Muscle of back (tissue), 13 donors: ENCODE results near the gene CAST. TPM values are rescaled to one million over a fixed set of nuclear protein-coding genes. Genes with fewer than 3 reads are reported as not detected.
"Not testable (repeated sequence)": the region's sequence is repeated elsewhere in the genome, so short reads cannot be mapped to it uniquely, and the experiment has no call there.

Source experiments
- DNase-seq, 3 donors: peaks; one replicate each; pipeline versions ENCODE4 v3.0.0 to v3.0.0-alpha.2; 2013
- long read RNA-seq, 9 donors: transcript quantifications; one replicate each; lab custom pipeline, GENCODE V29; 2026
- polyA plus RNA-seq, 10 donors: library from polyadenylated mRNA; unstranded; fragments of 120-200 nt; gene quantifications; one replicate each; pipeline ENCODE4 v1.2.1, GENCODE V29; 2013; ENCODE audit not compliant: insufficient read length in 10 of 10

The CAST gene, protein sequence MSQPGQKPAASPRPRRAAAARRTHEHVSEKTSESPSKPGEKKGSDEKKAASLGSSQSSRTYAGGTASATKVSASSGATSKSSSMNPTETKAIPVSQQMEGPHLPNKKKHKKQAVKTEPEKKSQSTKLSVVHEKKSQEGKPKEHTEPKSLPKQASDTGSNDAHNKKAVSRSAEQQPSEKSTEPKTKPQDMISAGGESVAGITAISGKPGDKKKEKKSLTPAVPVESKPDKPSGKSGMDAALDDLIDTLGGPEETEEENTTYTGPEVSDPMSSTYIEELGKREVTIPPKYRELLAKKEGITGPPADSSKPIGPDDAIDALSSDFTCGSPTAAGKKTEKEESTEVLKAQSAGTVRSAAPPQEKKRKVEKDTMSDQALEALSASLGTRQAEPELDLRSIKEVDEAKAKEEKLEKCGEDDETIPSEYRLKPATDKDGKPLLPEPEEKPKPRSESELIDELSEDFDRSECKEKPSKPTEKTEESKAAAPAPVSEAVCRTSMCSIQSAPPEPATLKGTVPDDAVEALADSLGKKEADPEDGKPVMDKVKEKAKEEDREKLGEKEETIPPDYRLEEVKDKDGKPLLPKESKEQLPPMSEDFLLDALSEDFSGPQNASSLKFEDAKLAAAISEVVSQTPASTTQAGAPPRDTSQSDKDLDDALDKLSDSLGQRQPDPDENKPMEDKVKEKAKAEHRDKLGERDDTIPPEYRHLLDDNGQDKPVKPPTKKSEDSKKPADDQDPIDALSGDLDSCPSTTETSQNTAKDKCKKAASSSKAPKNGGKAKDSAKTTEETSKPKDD
- polyA plus RNA-seq: 100 to 1,000 TPM; 106 to 164 (median 118) TPM
- long read RNA-seq, donor 1, full-length matches to known transcripts: 6 of 17 reads
- long read RNA-seq, donor 1, partial matches to known transcripts: 11 of 17 reads
- long read RNA-seq, donor 1, other reads (novel, unspliced or antisense): 0 of 17 reads
- long read RNA-seq, donor 2, full-length matches to known transcripts: 2 of 7 reads
- long read RNA-seq, donor 2, partial matches to known transcripts: 5 of 7 reads
- long read RNA-seq, donor 2, other reads (novel, unspliced or antisense): 0 of 7 reads
- long read RNA-seq, donor 3: 0 reads
- long read RNA-seq, donor 4, full-length matches to known transcripts: 1 of 25 reads
- long read RNA-seq, donor 4, partial matches to known transcripts: 24 of 25 reads
- long read RNA-seq, donor 4, other reads (novel, unspliced or antisense): 0 of 25 reads
- long read RNA-seq, donor 5, full-length matches to known transcripts: 4 of 64 reads
- long read RNA-seq, donor 5, partial matches to known transcripts: 60 of 64 reads
- long read RNA-seq, donor 5, other reads (novel, unspliced or antisense): 0 of 64 reads
- long read RNA-seq, donor 6, partial matches to known transcripts: 16 of 16 reads
- long read RNA-seq, donor 6, other reads (novel, unspliced or antisense): 0 of 16 reads
- long read RNA-seq, donor 7, full-length matches to known transcripts: 1 of 1 reads
- long read RNA-seq, donor 7, partial matches to known transcripts: 0 of 1 reads
- long read RNA-seq, donor 7, other reads (novel, unspliced or antisense): 0 of 1 reads
- long read RNA-seq, donor 8, partial matches to known transcripts: 7 of 8 reads
- long read RNA-seq, donor 8, other reads (novel, unspliced or antisense): 0 of 8 reads
- long read RNA-seq, donor 9: 0 reads

GRCh38 chr5:96661855-96662724 is at the start of gene CAST:
Gene CAST, plus strand, starts transcription at chr5:96662376. Its CDS starts 47 bp downstream, at chr5:96662423.
- DNase-seq: peak; percentile 79 to 94 (median 87)

- DNase-seq: peak; percentile 67 to 84 (median 80)
Observed at GRCh38 chr5:96614110-96614691, 48.0 kb upstream of the CAST start.

DNA sequence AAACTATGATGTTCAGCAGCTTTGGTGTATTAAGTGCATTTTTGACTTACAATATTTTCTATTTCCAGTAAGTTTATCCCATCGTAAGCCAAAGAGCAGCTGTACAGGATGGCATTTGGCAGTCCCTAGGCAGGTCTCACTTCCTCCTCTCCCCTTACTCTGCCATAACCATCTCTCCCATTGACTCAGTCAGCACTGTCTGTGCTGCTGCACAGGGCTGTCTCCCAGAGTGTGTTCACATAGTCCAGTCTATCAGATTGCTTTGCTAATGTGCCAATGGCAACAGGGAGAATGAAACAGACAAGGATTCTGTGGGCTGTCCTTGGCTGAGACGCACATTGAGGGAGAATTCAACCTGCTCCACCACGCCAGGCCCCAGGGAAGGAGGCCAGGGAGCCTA is 47.0 kb upstream of the CAST start:
- DNase-seq: no peak

DNA sequence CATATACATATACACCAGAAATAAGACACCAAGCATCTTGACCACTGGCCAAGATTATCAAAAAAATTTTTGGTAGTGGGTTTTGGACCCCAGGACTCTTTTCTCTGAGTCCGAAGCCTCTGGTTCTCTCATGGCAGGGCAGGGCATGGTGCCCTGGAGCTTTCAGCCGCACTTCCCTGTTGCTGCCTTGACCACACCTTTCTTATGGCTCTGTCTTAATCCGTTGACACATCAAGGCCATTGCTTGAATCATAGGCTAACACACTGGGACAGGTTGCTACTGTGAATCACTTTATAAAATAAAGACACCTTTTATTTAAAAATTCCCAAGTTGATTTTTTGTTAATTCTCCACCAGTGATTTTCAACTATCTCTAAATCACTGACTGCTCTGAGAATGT is 45.4 kb upstream of the CAST start:
- DNase-seq: no peak

DNA sequence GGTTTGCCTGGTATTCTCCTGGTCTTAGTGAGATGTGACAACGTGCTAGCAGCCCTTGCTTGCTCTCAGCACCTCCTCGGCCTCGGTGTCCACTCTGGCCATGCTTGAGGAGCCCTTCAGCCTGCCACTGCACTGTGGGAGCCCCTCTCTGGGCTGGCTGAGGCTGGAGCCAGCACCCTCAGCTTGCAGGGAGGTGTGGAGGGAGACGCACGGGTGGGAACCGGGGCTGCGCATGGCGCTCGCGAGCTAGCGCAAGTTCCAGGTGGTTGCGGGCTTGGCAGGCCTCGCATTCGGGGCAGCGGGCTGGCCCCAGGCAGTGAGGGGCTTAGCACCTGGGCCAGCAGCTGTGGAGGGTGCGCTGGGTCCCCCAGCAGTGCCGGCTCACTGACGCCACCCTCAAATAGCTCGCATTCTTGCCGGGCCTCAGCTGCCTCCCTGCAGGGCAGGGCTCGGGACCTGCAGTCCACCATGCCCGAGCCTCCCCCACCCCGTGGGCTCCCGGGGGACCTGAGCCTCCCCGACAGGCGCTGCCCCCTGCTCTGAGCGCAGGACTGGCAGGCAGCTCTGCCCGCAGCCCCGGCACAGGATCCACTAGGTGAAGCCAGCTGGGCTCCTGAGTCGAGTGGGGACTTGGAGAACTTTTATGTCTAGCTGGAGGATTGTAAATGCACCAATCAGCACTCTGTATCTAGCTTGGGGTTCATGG is 43.7 kb upstream of the CAST start:
- not testable (repeated sequence) for DNase-seq

DNA sequence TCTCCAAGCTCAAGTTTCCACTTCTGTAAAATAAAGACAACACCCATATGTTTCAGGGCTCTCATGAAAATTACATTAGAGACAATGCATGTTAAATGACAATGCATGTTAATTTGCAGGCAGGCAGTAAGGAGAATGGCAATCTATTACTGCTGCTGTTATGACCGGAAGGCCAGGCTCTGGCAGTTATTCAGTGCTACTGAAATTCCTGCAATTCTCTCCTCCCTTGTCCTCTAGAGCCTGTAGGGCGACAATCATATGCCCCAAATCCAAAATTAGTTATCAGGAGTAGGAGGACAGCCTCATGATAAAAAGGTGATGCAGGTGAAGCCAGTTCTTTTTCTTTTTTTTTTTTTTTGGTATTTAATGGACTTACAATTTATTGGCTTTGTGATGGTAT is 42.2 kb upstream of the CAST start:
- no peak for DNase-seq

DNA sequence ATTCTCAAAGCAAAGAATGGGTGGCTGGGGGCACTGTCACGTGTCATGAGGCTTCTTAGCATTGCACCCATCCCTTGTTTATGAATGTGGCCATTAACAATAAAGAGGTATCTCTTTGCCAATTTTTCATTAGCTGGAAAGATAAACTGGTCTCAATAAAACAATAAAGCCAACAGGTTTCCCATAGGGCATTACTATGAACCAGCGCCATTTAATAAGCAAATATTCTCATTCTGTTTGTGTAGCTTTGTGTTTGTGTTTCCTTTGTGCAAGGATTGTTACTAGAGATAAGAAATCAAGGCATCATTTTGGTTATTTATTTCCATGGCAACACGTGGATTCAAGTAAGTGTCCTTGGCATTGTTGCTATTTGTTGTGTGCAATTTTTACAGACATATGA is 37.6 kb upstream of the CAST start:
- DNase-seq: no peak

GRCh38 chr5:96625365-96625764 is 36.8 kb upstream of the CAST start:
- no peak for DNase-seq

DNA sequence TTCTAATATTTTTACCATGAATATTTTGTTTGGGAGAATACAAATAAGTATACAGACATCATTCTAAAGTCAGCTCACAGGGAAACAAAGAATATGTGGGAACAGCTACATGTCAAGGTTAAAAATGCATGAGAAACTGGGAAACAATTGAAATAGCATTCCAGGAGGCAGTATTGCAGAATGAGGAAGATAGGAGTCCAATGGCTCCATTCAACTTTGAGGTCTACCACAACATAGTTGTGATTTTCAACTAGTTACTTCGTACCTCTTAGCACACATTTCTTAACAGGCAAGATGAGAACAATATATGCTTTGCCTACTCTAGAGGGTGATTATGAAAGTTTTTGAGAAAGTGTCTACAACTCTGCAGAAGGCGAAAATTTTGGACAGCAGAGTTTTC is 35.2 kb upstream of the CAST start:
- peak in 1 of 3 donors; percentile 84 for DNase-seq

GRCh38 chr5:96627792-96628398 is 34.3 kb upstream of the CAST start:
- no peak for DNase-seq

DNA sequence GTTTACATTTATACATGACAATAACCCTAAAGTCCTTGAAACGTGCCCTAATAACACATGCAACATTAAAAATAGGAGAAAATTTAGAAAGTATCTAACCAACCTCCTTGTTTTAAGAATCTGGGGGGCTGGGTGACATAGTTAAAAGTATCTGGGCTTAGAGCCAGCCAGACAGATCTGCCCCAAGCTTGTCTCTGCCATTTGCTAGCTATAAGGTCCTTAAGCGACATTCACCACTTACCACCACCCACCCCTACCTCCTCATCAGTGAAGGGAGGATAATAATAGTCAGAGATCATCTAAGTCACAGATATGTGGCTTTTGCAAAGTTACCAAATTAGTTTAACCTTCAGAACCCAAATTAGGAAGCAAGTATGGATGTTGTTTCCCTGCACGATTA is 33.8 kb upstream of the CAST start:
- DNase-seq: no peak

- DNase-seq: peak in 1 of 3 donors; percentile 89
Observed at GRCh38 chr5:96629774-96630173, 32.4 kb upstream of the CAST start.

DNA sequence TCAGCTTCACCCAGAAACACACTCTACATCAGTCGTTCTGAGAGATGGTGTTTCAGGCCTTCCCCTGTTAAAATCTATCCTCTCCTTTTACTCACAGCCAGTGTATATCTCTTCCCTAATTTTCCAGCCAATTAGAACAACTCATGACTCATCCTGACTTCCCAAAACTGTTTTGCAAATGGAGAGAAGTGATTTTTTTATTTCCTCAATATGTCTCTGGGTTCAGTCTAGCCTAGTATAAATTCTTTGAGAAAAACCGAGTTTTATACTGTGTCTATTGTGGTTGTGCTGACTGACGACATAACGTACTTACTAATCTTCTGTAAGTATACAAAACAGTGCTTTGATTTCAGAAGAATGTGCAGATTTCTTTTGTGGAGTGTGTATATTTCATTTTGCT is 28.4 kb upstream of the CAST start:
- DNase-seq: no peak

- DNase-seq: no peak
Observed at GRCh38 chr5:96634881-96635280, 27.3 kb upstream of the CAST start.

GRCh38 chr5:96636046-96636445 is 26.1 kb upstream of the CAST start:
- no peak for DNase-seq

GRCh38 chr5:96636594-96636993 is 25.6 kb upstream of the CAST start:
- no peak for DNase-seq

GRCh38 chr5:96637196-96637595 is 25.0 kb upstream of the CAST start:
- no peak for DNase-seq

DNA sequence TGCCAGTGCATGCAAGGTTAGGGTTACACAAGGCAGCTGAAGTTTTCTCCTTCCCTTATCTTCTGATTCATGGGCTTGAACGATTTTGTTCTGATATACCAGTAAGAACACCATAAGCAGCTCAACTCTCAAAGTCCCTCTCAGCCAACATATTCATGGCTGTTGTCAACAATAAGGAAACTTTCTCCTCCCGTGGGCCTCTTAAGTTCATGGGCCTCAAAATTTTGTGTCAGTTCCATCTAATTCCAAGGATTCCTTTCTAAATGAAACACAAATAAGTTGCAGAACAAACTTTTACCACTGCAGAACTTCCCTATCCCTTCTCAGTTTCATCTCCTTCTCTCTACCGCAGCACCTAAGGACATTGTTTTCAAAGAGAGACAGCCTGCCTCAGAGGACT is 23.6 kb upstream of the CAST start:
- no peak for DNase-seq

GRCh38 chr5:96640696-96641095 is 21.5 kb upstream of the CAST start:
- no peak for DNase-seq
